ENCODE measurements around the gene GNB3.

- TF ChIP-seq CTCF (IDR thresholded peaks at IDR 0.05) (no peak), ZFX (IDR thresholded peaks at IDR 0.05; ENCODE audit: borderline replicate concordance) (no peak)
Measured at GRCh38 chr12:6849427-6849826, 8.7 kb downstream of the GNB3 start.
